Esophagus squamous epithelium (tissue), 5 donors: ENCODE results near the gene EIF4EBP2. TPM values are rescaled to one million over a fixed set of nuclear protein-coding genes. Genes with fewer than 3 reads are reported as not detected.

Source experiments
- DNase-seq: peaks from one replicate; lab custom pipeline; 2025; lab: John Stamatoyannopoulos, UW
- H3K27ac ChIP-seq, 4 donors: fragments of 200-600 bp; sonication (generic); one replicate each; pipeline ENCODE4 v1.5.1; 2016 to 2019; ENCODE audit warnings: mild to moderate bottlenecking in 1 of 4
- H3K27me3 ChIP-seq, 4 donors: fragments of 200-600 bp; sonication (generic); 1 replicate in 3 of 4; 2 replicates in 1 of 4; pipeline versions ENCODE4 v1.5.1 to v1.6.0; 2017 to 2021; ENCODE audit warnings: antibody characterized with exemption in 1 of 4
- H3K36me3 ChIP-seq, 3 donors: fragments of 200-600 bp; sonication (generic); one replicate each; pipeline ENCODE4 v1.5.1; 2016 to 2019
- H3K4me1 ChIP-seq, 3 donors: fragments of 200-600 bp; sonication (generic); one replicate each; pipeline ENCODE4 v1.5.1; 2017 to 2019
- H3K4me3 ChIP-seq, 4 donors: fragments of 200-600 bp; sonication (generic); 1 replicate in 3 of 4; 2 replicates in 1 of 4; pipeline ENCODE4 v1.5.1; 2016 to 2019; ENCODE audit warnings: mild to moderate bottlenecking in 2 of 4, moderate library complexity in 1 of 4
- H3K9me3 ChIP-seq, 3 donors: fragments of 200-600 bp; sonication (generic); one replicate each; pipeline ENCODE4 v1.5.1; 2016 to 2019
- CTCF ChIP-seq, 6 experiments: fragments of 450-650 bp in 4 of 6; fragments of 200-600 bp in 2 of 6; sonication (generic) in 2 of 6; IDR thresholded peaks; one replicate each; pipeline ENCODE4 v1.5.1; 2016 to 2019; ENCODE audit warnings: antibody characterized with exemption in 6 of 6, mild to moderate bottlenecking in 4 of 6, moderate library complexity in 4 of 6
- POLR2A ChIP-seq, 4 donors: fragments of 450-650 bp; IDR thresholded peaks; one replicate each; pipeline ENCODE4 v1.6.1; 2017; ENCODE audit warnings: antibody characterized with exemption in 4 of 4, mild to moderate bottlenecking in 4 of 4, moderate library complexity in 3 of 4
- WGBS, 2 donors: methylation state at CpG; one replicate each; pipeline ENCODE4 v1.1.5; 2018; 5-methylcytosine and 5-hydroxymethylcytosine counted together
- intact Hi-C: fragments of 100-400 bp; cut with DNase I; formaldehyde crosslinking; loops from one replicate; pipeline ENCODE4 v1.15.0; 2022
- total RNA-seq, 4 donors: library from RNA; depleted of rRNA; stranded (reverse); fragments of >200 nt; gene quantifications; one replicate each; pipeline ENCODE4 v1.1.0, GENCODE V29; 2016
- donor health status: DM: yes; HTN: yes; CAD: no.

The EIF4EBP2 gene
- total RNA-seq, 4 donors from 2014 or later: 34.5 to 57.2 (median 43.2) TPM

GRCh38 chr10:70426823-70427222 is 22.9 kb downstream of the EIF4EBP2 start:
- Histone ChIP-seq H3K27me3 (no peaks in the 10 kb centered on the region), H3K9me3 (no peaks in the 10 kb centered on the region), H3K4me3 (no peak overlapping the region), H3K4me1 (peaks cover 13 to 22% (median 13%) of the 10 kb centered on the region in 3 donors), H3K36me3 (peaks cover 8 to 87% (median 37%) of the 10 kb centered on the region in 3 donors), H3K27ac (no peak overlapping the region)
- intact Hi-C loops: no loop called here
- 70 to 86% methylated on average over 3 of the region's 3 CpGs for WGBS, 2 donors
- no peak for DNase-seq
- TF ChIP-seq POLR2A (IDR thresholded peaks at IDR 0.05) (no peak), CTCF (IDR thresholded peaks at IDR 0.05) (no peak)

GRCh38 chr10:70430493-70431445 is 26.8 kb downstream of the EIF4EBP2 start:
- TF ChIP-seq POLR2A (IDR thresholded peaks at IDR 0.05): no peak
- TF ChIP-seq CTCF (IDR thresholded peaks at IDR 0.05): peak in 1 of 6 experiments; percentile 10
- intact Hi-C loops: no loop called here
- WGBS, 2 donors: 38 to 51% methylated on average over 5 of the region's 6 CpGs
- no peak for DNase-seq
- Histone ChIP-seq H3K4me3 (no peak overlapping the region), H3K4me1 (peaks cover 13 to 38% (median 23%) of the 10 kb centered on the region in 3 donors), H3K27ac (peak overlapping the region in 3 of 4 donors; percentile 55 to 85 (median 78)), H3K36me3 (peaks cover 0 to 48% (median 7%) of the 10 kb centered on the region in 3 donors), H3K9me3 (no peaks in the 10 kb centered on the region), H3K27me3 (no peaks in the 10 kb centered on the region)

GRCh38 chr10:70432101-70432500 is 28.2 kb downstream of the EIF4EBP2 start:
- DNase-seq: no peak
- peaks cover 13 to 38% (median 23%) of the 10 kb centered on the region in 3 donors for H3K4me1 ChIP-seq
- H3K36me3 ChIP-seq: peaks cover 0 to 34% (median 5%) of the 10 kb centered on the region in 3 donors
- H3K27ac ChIP-seq: peak overlapping the region in 3 of 4 donors; percentile 55 to 85 (median 78)
- H3K27me3 ChIP-seq: no peaks in the 10 kb centered on the region
- intact Hi-C loops: no loop called here
- 86 to 100% methylated on average over 1 of the region's 4 CpGs for WGBS, 2 donors
- H3K4me3 ChIP-seq: no peak overlapping the region
- no peaks in the 10 kb centered on the region for H3K9me3 ChIP-seq
- TF ChIP-seq CTCF (IDR thresholded peaks at IDR 0.05) (no peak), POLR2A (IDR thresholded peaks at IDR 0.05) (no peak)

GRCh38 chr10:70432561-70433263 is 28.8 kb downstream of the EIF4EBP2 start:
- no peaks in the 10 kb centered on the region for H3K27me3 ChIP-seq
- peaks cover 13 to 38% (median 23%) of the 10 kb centered on the region in 3 donors for H3K4me1 ChIP-seq
- H3K4me3 ChIP-seq: no peak overlapping the region
- TF ChIP-seq CTCF (IDR thresholded peaks at IDR 0.05): no peak
- TF ChIP-seq POLR2A (IDR thresholded peaks at IDR 0.05): no peak
- intact Hi-C loops: no loop called here
- 54 to 63% methylated on average over 6 of the region's 6 CpGs for WGBS, 2 donors
- H3K36me3 ChIP-seq: peaks cover 0 to 28% (median 0%) of the 10 kb centered on the region in 3 donors
- H3K27ac ChIP-seq: peak overlapping the region in 1 of 4 donors; percentile 85
- DNase-seq: no peak
- no peaks in the 10 kb centered on the region for H3K9me3 ChIP-seq
